ENCODE results near the gene EFCAB6.
"Not testable (repeated sequence)": the region's sequence is repeated elsewhere in the genome, so short reads cannot be mapped to it uniquely, and the experiment has no call there.

Gene EFCAB6

GRCh38 chr22:43689356-43689755 lies 122.7 kb downstream of the EFCAB6 start:
- DNase-seq: no peak

- no peak for DNase-seq
These were observed 129.3 kb downstream of the EFCAB6 start for GRCh38 chr22:43682851-43683250.

DNA sequence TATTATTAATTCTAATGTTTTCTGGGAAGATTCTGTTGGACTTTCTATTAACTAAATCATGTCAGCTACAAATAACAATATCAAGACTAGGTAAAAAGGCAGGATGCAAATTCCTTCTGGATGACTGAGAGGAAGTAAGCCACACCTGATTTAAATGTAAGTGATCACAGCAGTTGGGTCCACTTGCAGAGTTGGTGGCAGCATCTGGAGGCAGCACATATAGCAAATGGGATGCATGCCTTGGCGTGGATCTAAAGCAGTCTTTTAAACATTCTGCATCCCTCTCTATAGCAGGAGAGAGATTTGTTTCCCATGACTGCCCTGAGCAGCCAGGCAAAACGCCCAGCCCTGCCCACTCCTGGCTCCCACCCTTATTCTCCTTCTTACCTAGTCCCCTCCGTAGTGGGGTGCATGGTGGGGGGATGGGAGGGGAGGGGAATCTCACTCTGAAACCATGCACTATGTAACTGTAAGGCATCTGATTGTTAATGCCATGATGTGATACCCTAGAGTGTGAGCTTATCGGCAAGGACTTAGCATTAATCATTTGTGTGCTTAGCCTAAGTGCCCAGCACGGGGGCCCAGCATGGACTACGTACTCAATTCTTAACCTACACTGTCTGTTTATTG lies 130.3 kb downstream of the EFCAB6 start:
- no peak for DNase-seq

- DNase-seq: no peak
These were observed 141.6 kb downstream of the EFCAB6 start for GRCh38 chr22:43670513-43670912.

- DNase-seq: no peak
These were observed 142.9 kb downstream of the EFCAB6 start for GRCh38 chr22:43669190-43669589.

DNA sequence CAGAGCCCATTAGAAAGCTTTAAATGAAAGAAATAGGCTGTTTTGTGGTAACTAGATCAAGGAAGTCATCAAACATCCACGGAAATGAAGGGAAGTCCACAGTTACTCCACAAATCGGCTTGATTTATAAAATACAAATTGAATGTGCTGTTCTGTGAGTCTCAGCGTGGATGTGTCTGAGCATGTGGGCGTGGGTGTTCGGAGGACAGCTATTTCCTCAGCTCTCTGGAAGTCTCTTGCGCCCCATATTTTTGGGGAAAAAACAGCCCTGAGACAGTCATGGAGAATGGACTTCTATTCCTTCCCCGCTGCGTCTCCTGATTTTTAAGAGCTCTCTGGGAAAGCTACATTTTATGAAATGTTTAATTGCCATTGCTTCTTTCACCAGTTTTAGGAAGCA lies 144.4 kb downstream of the EFCAB6 start:
- DNase-seq: no peak

DNA sequence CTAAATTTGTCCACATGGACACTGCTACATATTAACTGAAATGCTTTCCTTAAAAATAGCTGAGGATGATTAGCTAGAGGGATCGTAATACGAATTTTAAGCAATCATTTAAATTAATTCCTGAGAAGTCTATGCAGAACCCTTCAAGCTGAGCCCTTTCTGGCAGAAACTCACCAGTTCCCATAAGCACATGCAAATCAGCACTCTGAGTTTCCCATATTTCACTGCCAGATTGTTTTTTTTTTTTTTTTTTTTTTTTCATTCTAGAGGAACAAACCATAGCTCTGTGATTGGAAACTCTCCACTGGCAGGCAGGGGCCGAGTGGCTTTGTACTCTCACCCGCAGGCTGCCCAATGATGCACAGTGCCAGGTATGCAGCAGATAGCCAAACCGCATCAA lies 145.6 kb downstream of the EFCAB6 start:
- DNase-seq: no peak

- no peak for DNase-seq
These were observed 153.3 kb downstream of the EFCAB6 start for GRCh38 chr22:43658823-43659222.

- not testable (repeated sequence) for DNase-seq
These were observed 155.5 kb downstream of the EFCAB6 start for GRCh38 chr22:43656581-43656980.

- DNase-seq: no peak
These were observed 157.8 kb downstream of the EFCAB6 start for GRCh38 chr22:43654271-43654670.

GRCh38 chr22:43652845-43653244 lies 159.3 kb downstream of the EFCAB6 start:
- no peak for DNase-seq

- no peak for DNase-seq
These were observed 168.7 kb downstream of the EFCAB6 start for GRCh38 chr22:43643387-43643786.

DNA sequence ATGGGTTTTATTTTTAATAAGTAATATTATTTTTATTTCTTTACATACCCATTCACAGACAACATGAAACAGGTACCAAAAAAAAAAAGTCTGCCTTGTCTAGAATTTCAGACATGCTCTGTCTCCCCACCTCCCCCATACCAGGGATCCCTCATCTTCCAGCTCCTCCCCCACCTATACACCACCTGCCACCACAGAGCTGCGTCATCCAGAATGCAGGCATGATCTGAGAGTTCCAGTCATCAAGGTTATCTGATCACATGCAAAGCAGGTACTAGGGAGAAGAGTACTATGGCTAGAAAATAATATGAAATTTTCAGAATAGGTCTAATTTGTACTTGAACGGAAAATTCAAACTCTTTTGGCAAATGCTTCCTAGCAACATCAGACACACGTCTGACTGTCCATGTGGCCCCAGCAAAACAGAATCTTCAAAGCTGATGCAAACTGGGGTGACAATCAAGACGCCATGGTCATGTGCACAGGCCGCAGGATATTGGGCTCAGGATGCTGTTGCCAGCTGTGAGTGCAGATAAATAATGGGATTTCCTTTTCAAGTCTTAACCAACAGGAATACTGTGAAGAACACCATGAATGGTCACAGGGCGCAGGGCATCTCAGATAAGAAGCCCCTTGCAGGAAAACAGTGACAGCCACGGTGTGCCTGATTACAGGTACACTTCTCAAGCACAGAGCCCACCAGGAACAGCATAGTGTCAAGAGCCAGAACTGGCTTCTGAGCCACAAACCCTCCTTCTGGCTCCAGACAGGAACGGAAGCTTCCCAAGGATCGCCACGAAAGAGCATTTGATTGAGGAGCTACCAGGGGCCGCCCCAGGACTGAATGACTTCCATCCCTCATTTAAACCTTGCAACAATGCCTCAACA lies 169.5 kb downstream of the EFCAB6 start:
- DNase-seq: no peak

GRCh38 chr22:43639228-43639948 lies 172.7 kb downstream of the EFCAB6 start:
- no peak for DNase-seq

- no peak for DNase-seq
These were observed 174.5 kb downstream of the EFCAB6 start for GRCh38 chr22:43637275-43638260.

DNA sequence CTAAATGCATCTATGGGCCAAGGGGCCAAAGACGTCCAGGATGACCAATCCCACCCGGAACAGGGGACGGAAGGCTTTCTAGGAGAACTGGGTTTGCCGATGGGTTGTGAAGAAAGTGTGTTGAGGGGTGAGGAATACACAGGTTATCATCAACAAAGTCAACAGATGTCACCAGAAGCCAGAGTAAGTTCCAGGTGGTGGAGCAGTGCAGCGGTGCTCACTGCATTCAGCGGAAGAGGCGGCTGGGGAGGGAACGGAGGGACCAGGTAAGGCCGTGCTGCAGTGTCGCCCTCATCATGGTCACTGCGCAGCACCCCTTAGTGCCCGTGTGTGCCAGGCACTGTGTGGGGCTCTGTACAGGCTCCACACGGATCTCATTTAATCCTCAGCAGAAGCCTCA lies 176.0 kb downstream of the EFCAB6 start:
- no peak for DNase-seq

GRCh38 chr22:43635101-43635500 lies 177.0 kb downstream of the EFCAB6 start:
- DNase-seq: no peak

DNA sequence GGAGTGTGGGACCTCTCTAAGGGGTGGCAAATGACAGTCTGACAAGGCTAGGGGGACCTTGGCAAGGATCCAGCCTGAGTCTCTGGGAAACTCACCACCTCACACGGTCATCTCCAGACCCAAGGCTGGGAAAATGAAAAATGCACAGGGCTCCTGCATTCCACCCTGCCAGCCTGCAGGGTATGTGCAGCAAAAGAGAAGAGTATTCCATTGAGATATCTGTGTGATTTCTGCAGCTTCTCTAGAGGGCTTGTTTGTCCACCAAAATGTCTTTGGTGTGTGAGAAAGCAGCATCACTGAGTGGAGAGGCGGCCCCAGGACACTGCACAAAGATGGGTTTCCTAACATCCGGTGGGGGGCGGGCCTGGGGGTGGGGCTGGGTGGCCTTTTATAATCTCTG lies 177.8 kb downstream of the EFCAB6 start:
- DNase-seq: no peak

DNA sequence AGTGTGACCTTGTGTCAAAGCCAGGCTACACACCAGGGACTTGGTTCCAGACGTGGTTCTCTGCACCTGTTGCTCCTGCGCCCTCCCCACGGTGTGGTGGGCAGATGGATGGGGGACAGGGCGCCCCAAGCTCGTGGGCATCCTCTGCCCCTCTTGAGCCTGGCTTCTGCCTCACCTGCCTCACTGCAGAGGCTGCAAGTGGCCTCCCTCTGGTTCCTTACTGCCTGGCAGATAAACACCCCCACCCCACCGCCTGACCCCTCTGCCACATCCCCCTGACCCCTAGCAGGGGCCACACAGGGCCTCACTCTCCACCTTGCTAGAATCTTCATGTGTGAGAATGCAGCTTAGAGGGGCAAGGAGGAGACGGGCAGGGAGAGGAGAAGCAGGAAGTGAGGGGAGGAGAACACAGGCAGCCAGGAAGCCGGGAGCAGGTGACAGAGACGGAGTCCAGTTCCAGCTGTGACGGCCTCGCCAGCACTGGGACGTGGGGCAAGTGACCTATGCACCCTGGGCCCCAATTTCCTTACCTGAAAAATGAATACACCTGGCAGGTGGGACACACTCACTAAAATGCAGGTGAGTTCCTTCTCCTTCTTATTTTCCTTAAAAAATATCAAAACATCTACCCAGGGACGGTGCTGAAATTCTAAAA lies 178.3 kb downstream of the EFCAB6 start:
- DNase-seq: no peak

GRCh38 chr22:43631846-43632245 lies 180.3 kb downstream of the EFCAB6 start:
- DNase-seq: no peak

GRCh38 chr22:43631201-43631600 lies 180.9 kb downstream of the EFCAB6 start:
- DNase-seq: no peak

DNA sequence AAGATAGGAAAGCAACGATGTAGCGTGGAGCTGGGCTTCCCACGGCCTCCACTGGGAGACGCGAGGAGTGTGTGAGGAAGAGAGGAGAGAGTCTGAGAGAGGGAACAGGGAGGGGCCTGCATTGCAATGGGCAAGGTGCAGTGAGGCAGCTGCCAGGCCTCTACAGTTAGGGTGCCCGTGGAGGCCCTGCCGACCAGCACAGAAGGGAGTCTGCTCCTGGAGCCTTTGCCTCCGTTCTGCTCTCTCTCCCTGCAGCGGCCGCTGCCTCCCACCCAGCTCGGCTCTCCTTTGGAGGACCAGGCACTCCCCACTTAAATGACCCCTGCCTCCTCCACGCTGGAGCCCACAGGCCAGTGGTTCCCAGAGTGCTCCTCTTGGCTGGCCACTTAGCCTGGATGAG lies 181.7 kb downstream of the EFCAB6 start:
- DNase-seq: no peak
